Measurements from ENCODE around the gene CEP57L1. TPM values are rescaled to one million over a fixed set of nuclear protein-coding genes. Genes with fewer than 3 reads are reported as not detected.

Gene CEP57L1
- total RNA-seq, 1 experiment from 2014 or later, result 20.7 TPM

DNA sequence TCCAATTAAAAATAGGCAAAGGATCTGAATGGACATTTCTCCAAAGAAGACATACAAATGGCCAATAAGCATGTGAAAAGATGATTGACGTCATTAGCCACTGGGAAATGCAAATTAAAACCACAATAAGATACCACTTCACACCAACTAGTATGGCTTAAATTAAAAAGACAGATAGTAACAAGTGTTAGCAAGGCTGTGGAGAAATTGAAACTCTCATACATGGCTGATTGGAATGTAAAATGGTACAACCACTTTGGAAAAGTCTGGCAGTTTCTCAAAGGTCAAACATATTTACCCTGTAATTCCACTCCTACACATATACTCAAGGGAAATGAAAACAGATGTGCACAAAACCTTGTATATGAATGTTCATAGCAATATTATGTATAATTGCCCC lies 83.6 kb downstream of the CEP57L1 start:
- intact Hi-C loops (cut with micrococcal nuclease), result no loop called here
- H3K27ac ChIP-seq (ENCODE audit: low read depth, low read length), result no peak overlapping the region
- H3K9ac ChIP-seq (ENCODE audit: low read length), result no peak overlapping the region
- RAD21 ChIA-PET (ENCODE audit: low non-redundant PET in 1 of 2, low total read pairs in 2 of 2, uncharacterized antibody in 2 of 2, unreplicated experiment in 2 of 2), result no interaction called here
- DNase-seq (ENCODE audit: low read depth, low spot score), result no peak
- CTCF ChIA-PET, result no interaction called here
- no peaks in the 10 kb centered on the region for H3K36me3 ChIP-seq (ENCODE audit: control insufficient read depth in 1 of 2, insufficient read depth in 2 of 2, low read length in 2 of 2)
- H3K4me1 ChIP-seq (ENCODE audit: control insufficient read depth in 1 of 2, insufficient read depth in 2 of 2, low read length in 2 of 2), result no peaks in the 10 kb centered on the region
- H3K4me3 ChIP-seq (replicated peaks in 1 of 2; ENCODE audit: low read depth in 1 of 2, low read length in 2 of 2), result no peak overlapping the region
- no peak for ATAC-seq
- no peaks in the 10 kb centered on the region for H3K9me3 ChIP-seq (ENCODE audit: control insufficient read depth in 1 of 2, insufficient read depth in 1 of 2, low read depth in 1 of 2, low read length in 2 of 2)
- H3K79me2 ChIP-seq (ENCODE audit: insufficient read depth, low read length), result no peaks in the 10 kb centered on the region
- no peaks in the 10 kb centered on the region for H4K20me1 ChIP-seq (ENCODE audit: insufficient read depth)
- no peak overlapping the region for H3K4me2 ChIP-seq (ENCODE audit: low read length)
- TF ChIP-seq, protein P1, sequence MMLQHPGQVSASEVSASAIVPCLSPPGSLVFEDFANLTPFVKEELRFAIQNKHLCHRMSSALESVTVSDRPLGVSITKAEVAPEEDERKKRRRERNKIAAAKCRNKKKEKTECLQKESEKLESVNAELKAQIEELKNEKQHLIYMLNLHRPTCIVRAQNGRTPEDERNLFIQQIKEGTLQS (IDR thresholded peaks at IDR 0.05), result no peak
- TF ChIP-seq YY1 (IDR thresholded peaks at IDR 0.05; ENCODE audit: extremely low read depth, insufficient replicate concordance, low read depth, low read length) (no peak), SRF (IDR thresholded peaks at IDR 0.05; ENCODE audit: low read depth) (no peak), EZH2phosphoT487 (IDR thresholded peaks at IDR 0.05; ENCODE audit: borderline replicate concordance) (no peak), FOSL1 (IDR thresholded peaks at IDR 0.05; ENCODE audit: low read depth) (no peak), EZH2 (IDR thresholded peaks at IDR 0.05) (no peak), ELF1 (IDR thresholded peaks at IDR 0.05; ENCODE audit: borderline replicate concordance, low read depth) (no peak), POLR2AphosphoS5 (IDR thresholded peaks at IDR 0.05; ENCODE audit: low read depth, low read length) (no peak), POLR2A (IDR thresholded peaks at IDR 0.05; ENCODE audit: borderline replicate concordance, extremely low read depth, insufficient read depth, insufficient read length) (no peak), ZNF274 (IDR thresholded peaks at IDR 0.05; ENCODE audit: low read depth, low read length) (no peak), CBX3 (IDR thresholded peaks at IDR 0.05; ENCODE audit: low read depth) (no peak), SP1 (IDR thresholded peaks at IDR 0.05; ENCODE audit: low read depth) (no peak), ZFX (IDR thresholded peaks at IDR 0.05) (no peak)
- TF ChIP-seq, protein P2, sequence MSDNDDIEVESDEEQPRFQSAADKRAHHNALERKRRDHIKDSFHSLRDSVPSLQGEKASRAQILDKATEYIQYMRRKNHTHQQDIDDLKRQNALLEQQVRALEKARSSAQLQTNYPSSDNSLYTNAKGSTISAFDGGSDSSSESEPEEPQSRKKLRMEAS (IDR thresholded peaks at IDR 0.05), result no peak
- TF ChIP-seq, protein P3, sequence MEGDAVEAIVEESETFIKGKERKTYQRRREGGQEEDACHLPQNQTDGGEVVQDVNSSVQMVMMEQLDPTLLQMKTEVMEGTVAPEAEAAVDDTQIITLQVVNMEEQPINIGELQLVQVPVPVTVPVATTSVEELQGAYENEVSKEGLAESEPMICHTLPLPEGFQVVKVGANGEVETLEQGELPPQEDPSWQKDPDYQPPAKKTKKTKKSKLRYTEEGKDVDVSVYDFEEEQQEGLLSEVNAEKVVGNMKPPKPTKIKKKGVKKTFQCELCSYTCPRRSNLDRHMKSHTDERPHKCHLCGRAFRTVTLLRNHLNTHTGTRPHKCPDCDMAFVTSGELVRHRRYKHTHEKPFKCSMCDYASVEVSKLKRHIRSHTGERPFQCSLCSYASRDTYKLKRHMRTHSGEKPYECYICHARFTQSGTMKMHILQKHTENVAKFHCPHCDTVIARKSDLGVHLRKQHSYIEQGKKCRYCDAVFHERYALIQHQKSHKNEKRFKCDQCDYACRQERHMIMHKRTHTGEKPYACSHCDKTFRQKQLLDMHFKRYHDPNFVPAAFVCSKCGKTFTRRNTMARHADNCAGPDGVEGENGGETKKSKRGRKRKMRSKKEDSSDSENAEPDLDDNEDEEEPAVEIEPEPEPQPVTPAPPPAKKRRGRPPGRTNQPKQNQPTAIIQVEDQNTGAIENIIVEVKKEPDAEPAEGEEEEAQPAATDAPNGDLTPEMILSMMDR (IDR thresholded peaks at IDR 0.05 in 2 of 3, conservative IDR thresholded peaks at IDR 0.05 in 1 of 3; ENCODE audit: borderline replicate concordance in 1 of 3, insufficient read depth in 1 of 3, low read depth in 2 of 3, low read length in 2 of 3), result no peak
- TF ChIP-seq, protein P4, sequence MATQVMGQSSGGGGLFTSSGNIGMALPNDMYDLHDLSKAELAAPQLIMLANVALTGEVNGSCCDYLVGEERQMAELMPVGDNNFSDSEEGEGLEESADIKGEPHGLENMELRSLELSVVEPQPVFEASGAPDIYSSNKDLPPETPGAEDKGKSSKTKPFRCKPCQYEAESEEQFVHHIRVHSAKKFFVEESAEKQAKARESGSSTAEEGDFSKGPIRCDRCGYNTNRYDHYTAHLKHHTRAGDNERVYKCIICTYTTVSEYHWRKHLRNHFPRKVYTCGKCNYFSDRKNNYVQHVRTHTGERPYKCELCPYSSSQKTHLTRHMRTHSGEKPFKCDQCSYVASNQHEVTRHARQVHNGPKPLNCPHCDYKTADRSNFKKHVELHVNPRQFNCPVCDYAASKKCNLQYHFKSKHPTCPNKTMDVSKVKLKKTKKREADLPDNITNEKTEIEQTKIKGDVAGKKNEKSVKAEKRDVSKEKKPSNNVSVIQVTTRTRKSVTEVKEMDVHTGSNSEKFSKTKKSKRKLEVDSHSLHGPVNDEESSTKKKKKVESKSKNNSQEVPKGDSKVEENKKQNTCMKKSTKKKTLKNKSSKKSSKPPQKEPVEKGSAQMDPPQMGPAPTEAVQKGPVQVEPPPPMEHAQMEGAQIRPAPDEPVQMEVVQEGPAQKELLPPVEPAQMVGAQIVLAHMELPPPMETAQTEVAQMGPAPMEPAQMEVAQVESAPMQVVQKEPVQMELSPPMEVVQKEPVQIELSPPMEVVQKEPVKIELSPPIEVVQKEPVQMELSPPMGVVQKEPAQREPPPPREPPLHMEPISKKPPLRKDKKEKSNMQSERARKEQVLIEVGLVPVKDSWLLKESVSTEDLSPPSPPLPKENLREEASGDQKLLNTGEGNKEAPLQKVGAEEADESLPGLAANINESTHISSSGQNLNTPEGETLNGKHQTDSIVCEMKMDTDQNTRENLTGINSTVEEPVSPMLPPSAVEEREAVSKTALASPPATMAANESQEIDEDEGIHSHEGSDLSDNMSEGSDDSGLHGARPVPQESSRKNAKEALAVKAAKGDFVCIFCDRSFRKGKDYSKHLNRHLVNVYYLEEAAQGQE (IDR thresholded peaks at IDR 0.05; ENCODE audit: low read depth), result no peak
- no TSS peak for BruUV-seq (replicated peaks)
- H3K27me3 ChIP-seq (ENCODE audit: insufficient read depth, low read length), result peaks cover 7% of the 10 kb centered on the region; the same call in 1 of the 2 replicates
- no peak overlapping the region for H2AFZ ChIP-seq (ENCODE audit: low read depth, low read length, poor library complexity, severe bottlenecking)
- H3K9me2 ChIP-seq (ENCODE audit: insufficient read depth), result no peaks in the 10 kb centered on the region
- POLR2A ChIA-PET, result no interaction called here

Data from HCT116 (cell line).